ENCODE data around the gene CHAF1B. TPM values are rescaled to one million over a fixed set of nuclear protein-coding genes. Genes with fewer than 3 reads are reported as not detected.

The CHAF1B gene
- total and polyA plus RNA-seq, 3 donors from 2014 or later: 5.2 to 6.5 (median 6.2) TPM

- DNase-seq: no peak
- Histone ChIP-seq H3K4me3 (no peak overlapping the region), H3K9me3 (no peaks in the 10 kb centered on the region), H3K27ac (no peak overlapping the region), H3K36me3 (ENCODE audit: low read depth, missing control alignments) (no peaks in the 10 kb centered on the region), H3K27me3 (no peaks in the 10 kb centered on the region), H3K4me1 (no peaks in the 10 kb centered on the region)
- TF ChIP-seq POLR2A (IDR thresholded peaks at IDR 0.05): no peak
- TF ChIP-seq CTCF (IDR thresholded peaks at IDR 0.05): no peak
- WGBS, 2 donors: 97% methylated on average over 8 of the region's 8 CpGs
- intact Hi-C loops (cut with DNase I; ENCODE audit: low total_unique reads): no loop called here
Observed at GRCh38 chr21:36400719-36401118, 15.5 kb downstream of the CHAF1B start.

- H3K4me3 ChIP-seq: no peak overlapping the region
- H3K36me3 ChIP-seq (ENCODE audit: low read depth, missing control alignments): no peaks in the 10 kb centered on the region
- H3K4me1 ChIP-seq: no peaks in the 10 kb centered on the region
- intact Hi-C loops (cut with DNase I; ENCODE audit: low total_unique reads): no loop called here
- 95 to 97% methylated on average over 1 of the region's 1 CpG for WGBS, 2 donors
- H3K9me3 ChIP-seq: no peaks in the 10 kb centered on the region
- H3K27ac ChIP-seq: no peak overlapping the region
- DNase-seq: no peak
- TF ChIP-seq CTCF (IDR thresholded peaks at IDR 0.05) (no peak), POLR2A (IDR thresholded peaks at IDR 0.05) (no peak)
- H3K27me3 ChIP-seq: no peaks in the 10 kb centered on the region
Observed at GRCh38 chr21:36402339-36402738, 17.1 kb downstream of the CHAF1B start.

GRCh38 chr21:36403713-36404112 is 18.5 kb downstream of the CHAF1B start:
- TF ChIP-seq POLR2A (IDR thresholded peaks at IDR 0.05) (no peak), CTCF (IDR thresholded peaks at IDR 0.05) (no peak)
- 84% methylated on average over 5 of the region's 5 CpGs for WGBS, 2 donors
- Histone ChIP-seq H3K9me3 (no peaks in the 10 kb centered on the region), H3K4me3 (no peak overlapping the region), H3K36me3 (ENCODE audit: low read depth, missing control alignments) (no peaks in the 10 kb centered on the region), H3K27ac (no peak overlapping the region), H3K27me3 (no peaks in the 10 kb centered on the region), H3K4me1 (no peaks in the 10 kb centered on the region)
- DNase-seq: no peak
- intact Hi-C loops (cut with DNase I; ENCODE audit: low total_unique reads): no loop called here

- H3K27me3 ChIP-seq: no peaks in the 10 kb centered on the region
- WGBS, 2 donors: 88 to 93% methylated on average over 6 of the region's 6 CpGs
- H3K36me3 ChIP-seq (ENCODE audit: low read depth, missing control alignments): no peaks in the 10 kb centered on the region
- DNase-seq: no peak
- no peak overlapping the region for H3K4me3 ChIP-seq
- H3K4me1 ChIP-seq: no peaks in the 10 kb centered on the region
- no peak overlapping the region for H3K27ac ChIP-seq
- no peaks in the 10 kb centered on the region for H3K9me3 ChIP-seq
- TF ChIP-seq POLR2A (IDR thresholded peaks at IDR 0.05) (no peak), CTCF (IDR thresholded peaks at IDR 0.05) (no peak)
- intact Hi-C loops (cut with DNase I; ENCODE audit: low total_unique reads): no loop called here
Observed at GRCh38 chr21:36408568-36408967, 23.4 kb downstream of the CHAF1B start.

GRCh38 chr21:36411301-36411700 is 26.1 kb downstream of the CHAF1B start:
- H3K36me3 ChIP-seq (ENCODE audit: low read depth, missing control alignments): no peaks in the 10 kb centered on the region
- no peak for TF ChIP-seq POLR2A (IDR thresholded peaks at IDR 0.05)
- TF ChIP-seq CTCF (IDR thresholded peaks at IDR 0.05): no peak
- no peaks in the 10 kb centered on the region for H3K9me3 ChIP-seq
- no peaks in the 10 kb centered on the region for H3K4me1 ChIP-seq
- no peaks in the 10 kb centered on the region for H3K27me3 ChIP-seq
- no peak for DNase-seq
- no peak overlapping the region for H3K4me3 ChIP-seq
- intact Hi-C loops (cut with DNase I; ENCODE audit: low total_unique reads): no loop called here
- H3K27ac ChIP-seq: no peak overlapping the region
- 96 to 97% methylated on average over 10 of the region's 10 CpGs for WGBS, 2 donors

Measured in testis (tissue), 3 donors.